GM19455 (cell line): ENCODE measurements around the gene TARP.
"Not testable (repeated sequence)": the region's sequence is repeated elsewhere in the genome, so short reads cannot be mapped to it uniquely, and the experiment has no call there.

Experiments
- ATAC-seq: cut with Tn5 transposase; IDR thresholded peaks from one replicate; pipeline ENCODE4 v1.9.1; 2021; ENCODE audit not compliant: unreplicated experiment

TARP gene

DNA sequence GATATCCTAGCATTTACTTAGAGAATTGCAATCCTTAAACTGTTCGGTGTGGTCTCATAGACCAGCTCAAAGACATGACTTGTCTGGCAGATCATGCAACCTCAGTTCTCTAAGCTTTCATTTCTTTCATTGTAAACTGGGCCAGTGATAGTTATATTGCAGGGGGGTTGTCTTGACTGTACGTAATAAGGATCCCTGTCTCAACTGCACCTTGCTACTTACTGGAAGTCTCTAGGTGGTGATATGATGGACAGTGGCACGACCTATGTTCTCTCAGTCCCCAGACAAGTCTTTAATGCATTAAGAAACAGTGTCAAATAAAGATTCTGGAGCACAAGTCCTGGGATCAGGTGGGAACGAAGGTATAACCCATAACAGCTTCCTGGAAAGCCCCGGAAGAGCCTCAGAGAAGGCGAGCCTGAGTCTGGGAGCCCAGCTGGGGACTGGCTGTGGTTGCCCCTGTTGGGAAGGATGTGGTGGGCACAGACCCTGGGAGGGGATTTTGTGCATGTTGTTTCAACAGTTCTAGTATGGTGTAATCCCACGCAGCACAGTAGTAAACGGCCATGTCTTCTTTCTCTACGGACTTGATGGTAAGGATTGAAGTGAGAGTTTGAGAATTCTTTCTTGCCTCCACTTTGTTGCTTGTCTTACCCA, 26.0 kb upstream of the TARP start:
- ATAC-seq = no peak

- peak; percentile 69 for ATAC-seq
These were observed 22.8 kb upstream of the TARP start for GRCh38 chr7:38296059-38296857.

DNA sequence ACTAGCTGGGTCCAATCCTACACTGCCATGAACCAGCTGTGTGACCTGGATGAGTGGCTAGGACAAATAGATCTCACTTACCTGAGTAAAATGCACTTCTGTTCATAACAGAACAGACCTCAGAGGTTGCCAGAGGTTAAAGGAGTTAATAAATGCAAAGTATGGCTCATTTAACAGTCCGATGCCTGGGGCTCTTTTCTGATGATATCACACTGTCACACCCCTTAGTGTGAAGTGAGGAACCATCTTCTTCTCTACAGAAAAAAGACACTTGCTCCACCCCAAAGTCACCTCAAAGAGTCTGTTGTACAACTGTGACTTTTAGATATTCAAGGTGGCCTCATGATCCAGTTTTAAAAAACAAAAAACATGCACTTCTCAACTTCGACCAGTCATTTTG, 21.5 kb upstream of the TARP start:
- ATAC-seq = no peak

DNA sequence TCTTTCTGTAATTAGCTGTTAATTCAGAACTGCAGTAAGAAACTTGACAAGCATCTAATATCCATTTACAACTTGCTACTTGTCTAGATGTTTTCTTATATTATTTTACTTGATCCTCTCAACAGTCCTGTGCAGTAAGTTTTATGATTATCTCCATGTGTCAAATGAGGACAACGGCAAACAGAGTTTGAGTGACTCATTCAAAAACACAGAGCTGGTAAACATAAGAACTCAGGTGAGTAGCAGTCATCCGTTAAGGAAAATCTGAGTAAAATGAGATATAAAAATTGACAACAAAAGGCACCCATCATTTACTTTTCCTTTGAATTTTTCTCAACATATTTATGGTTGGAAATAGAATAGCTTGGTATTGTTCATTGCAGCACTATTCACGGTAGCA, 19.0 kb upstream of the TARP start:
- no peak for ATAC-seq

GRCh38 chr7:38291650-38292049, 18.2 kb upstream of the TARP start:
- no peak for ATAC-seq

DNA sequence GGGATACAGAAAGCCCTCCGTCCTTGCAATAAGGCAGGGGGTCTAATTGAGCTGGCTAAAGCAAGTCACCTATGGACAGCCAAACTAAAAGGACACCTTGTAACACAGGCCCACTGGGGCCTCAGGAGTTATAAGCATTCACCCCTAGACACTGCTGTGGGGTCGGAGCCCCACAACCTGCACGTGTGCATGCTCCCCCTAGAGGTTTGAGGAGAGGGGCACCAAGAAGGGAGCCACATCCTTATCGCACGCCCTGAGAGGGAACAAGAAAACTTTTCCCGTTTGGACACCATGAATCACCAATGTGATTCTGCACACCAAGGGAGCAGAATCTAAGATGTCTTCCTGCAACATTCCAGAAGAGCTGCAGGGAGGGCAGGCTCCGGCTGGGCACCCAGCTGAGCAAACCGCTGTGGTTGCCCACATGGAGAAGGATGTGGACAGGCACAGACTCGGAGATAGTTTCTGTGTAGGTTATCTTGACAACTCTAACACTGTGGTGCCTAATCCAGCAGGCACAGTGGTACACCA, 17.7 kb upstream of the TARP start:
- ATAC-seq = no peak

DNA sequence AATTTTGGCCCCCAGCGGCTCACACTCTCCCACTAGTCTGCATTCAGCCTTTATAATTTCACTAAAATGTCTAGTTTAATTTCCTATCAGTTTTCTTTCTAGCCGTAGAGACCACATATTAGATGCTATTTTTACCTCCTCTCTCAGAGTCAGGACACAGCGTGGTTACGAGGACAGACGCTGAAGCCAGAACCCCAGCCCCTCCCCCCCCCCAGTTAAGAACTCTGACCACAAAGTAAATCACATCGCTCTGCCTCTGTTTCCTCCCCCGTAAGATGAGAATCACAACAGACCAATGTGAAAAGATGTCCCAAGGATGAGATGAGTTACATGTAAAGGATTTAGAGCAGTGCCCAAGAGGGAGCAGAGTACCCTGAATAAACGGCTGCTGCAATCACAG, 11.1 kb upstream of the TARP start:
- no peak for ATAC-seq

DNA sequence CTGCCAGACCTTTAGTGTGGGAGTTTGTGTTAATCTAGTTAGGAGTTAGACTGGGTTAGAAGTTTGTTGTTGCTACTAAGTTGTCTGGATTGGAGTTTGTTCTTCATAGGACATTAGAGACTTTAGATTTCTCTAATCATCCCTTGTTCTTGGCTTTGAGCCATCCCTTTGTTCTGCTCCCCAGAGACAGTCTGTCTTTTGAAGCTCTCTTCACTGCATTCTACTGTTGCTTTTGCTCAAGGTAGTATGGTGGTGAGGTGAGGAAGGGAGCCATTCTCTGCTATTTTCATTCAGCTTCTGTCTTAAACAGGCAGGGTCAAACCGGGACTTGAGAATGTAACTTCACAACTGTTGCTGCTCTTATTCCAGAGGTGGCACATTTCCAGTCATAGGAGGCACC, 10.4 kb upstream of the TARP start:
- ATAC-seq = no peak

DNA sequence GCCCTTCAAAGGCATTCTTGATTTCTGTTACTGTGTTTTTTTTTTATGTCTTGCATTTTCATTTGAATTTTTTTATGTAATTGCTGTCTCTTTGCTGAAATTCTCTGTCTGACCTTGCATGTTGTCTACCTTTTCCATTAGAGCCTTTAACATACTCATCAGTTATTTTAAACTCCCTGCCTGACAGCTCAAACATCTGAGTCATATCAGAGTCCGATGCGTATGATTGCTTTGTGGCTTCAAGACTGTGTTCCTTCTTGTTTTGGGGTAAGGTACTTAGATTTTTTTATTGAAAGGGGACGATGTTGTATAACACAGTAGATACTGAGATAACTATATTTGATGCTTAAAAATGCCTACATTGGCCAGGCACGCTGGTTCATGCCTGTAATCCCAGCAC, 9.7 kb upstream of the TARP start:
- ATAC-seq = no peak

- ATAC-seq = no peak
These were observed 8.6 kb upstream of the TARP start for GRCh38 chr7:38282081-38282480.

DNA sequence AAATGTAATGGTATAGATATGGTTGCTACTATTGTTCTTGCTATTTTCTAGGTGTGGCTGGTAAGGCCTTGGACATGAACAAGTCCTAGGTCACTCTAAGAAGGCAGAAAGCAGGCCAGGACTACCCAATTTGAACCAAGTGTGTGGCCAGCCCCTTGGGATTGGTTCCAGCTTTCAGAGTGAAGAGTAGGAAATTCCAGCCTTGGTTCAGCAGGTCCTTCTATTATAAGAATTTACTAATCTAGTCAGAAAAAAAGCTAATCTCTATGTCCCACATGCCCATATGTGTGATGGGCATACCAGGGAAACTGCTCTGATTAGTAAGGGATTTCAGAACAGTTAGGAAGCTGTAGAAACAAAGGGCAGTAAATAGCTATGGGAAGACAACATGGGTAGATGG, 7.8 kb upstream of the TARP start:
- no peak for ATAC-seq

- no peak for ATAC-seq
These were observed 7.3 kb upstream of the TARP start for GRCh38 chr7:38280707-38281106.

DNA sequence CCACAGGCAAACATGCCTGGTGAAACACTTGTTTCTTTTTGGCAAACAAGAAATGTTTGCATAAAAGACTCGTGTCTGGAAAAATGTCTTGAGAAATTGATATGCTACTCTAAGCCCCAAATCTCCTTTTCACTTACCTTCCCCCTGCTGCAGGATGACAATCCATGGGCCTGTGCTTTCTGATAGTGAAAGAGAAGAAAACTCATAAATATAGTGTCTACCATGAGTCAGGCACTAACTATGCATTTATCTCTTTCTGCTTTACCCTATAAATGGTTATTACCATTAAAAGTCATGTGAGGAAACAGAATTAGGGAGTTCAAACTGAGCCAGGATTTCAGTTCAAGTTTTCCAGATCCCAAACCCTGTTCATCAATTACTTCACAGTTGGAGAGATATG, 6.6 kb upstream of the TARP start:
- no peak for ATAC-seq

GRCh38 chr7:38276096-38276877, 2.9 kb upstream of the TARP start:
- ATAC-seq = no peak

DNA sequence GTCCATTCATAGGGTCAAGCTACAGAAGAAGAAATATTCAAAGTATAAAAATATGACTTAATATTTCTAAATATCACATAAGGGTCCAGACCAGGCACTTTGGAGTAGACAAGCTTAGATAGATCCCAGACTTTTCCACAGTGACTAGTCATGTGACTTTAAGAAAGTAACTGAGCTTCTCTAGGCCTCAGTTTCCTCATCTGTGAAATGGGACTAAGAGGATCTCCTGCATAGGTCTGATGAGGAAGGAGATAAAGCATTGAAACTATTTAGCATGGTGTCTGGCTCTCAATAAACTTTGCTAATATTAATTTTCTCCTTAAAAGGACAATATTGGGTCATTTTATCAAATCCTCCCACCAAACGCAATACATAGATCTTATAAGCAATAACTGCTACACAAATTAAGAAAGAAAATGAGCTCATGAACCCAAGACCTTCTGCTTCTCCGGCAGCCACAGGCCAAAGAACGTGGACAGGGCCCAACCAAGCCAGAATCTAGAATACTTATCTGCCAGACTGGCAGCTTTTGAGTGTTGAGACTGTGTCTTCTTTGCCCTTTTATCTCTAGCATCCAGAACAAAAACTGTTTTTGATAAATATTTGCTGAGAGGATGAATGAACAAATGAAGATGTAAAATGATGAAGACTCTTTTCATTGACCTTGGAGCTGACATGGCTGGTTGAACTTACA, 1.6 kb upstream of the TARP start:
- ATAC-seq = no peak

- no peak for ATAC-seq
These were observed 1.1 kb upstream of the TARP start for GRCh38 chr7:38274486-38274885.

GRCh38 chr7:38270405-38270804, 3.0 kb downstream of the TARP start:
- ATAC-seq = not testable (repeated sequence)

GRCh38 chr7:38269704-38270346, 3.6 kb downstream of the TARP start:
- not testable (repeated sequence) for ATAC-seq

DNA sequence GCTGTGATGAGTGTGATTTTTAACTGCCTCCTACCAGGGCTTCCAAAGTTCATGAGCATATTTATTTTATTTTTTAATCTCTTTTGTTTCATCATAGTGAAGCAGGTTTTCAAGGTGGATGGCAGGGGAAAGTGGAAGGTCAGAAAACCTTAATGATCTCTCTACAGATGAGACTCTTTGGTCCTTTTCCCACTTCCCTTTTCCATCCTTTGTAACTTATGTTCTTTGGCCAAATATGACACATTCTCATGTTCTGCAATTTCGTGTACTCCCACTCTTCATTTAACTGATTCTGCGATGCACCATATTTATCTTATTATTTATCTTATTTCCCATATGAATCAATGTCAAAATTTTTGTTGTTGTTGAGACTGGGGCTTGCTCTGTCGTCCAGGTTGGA, 7.5 kb downstream of the TARP start:
- not testable (repeated sequence) for ATAC-seq

- ATAC-seq = not testable (repeated sequence)
These were observed 8.8 kb downstream of the TARP start for GRCh38 chr7:38264602-38265001.

GRCh38 chr7:38263274-38263673, 10.2 kb downstream of the TARP start:
- not testable (repeated sequence) for ATAC-seq
